Erythroblast (primary cell): ENCODE measurements around the gene ZNF398.

ENCODE experiments used
- GATA1 ChIP-seq: IDR thresholded peaks from 2 replicates; pipeline ENCODE4 v1.6.1; 2011; ENCODE audit warnings: low read depth, mild to moderate bottlenecking, control low read depth, low read length, moderate library complexity
- POLR2A ChIP-seq: IDR thresholded peaks from 2 replicates; pipeline ENCODE4 v1.6.1; 2011; ENCODE audit warnings: mild to moderate bottlenecking, low read length

DNA sequence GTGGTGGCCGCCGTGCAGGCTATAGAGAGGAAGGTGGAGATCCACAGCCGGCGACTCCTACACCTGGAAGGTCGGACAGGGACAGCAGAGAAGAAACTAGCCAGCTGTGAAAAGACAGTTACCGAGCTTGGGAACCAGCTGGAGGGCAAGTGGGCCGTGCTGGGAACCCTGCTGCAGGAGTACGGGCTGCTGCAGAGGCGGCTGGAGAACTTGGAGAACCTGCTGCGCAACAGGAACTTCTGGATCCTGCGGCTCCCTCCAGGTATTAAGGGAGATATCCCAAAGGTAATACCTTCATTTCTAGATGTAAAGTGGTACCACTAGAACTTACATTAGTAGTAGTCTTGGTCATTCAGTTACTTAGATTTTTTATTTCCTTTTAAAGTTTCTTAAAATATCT is 6.8 kb downstream of the ZNF398 start:
- TF ChIP-seq POLR2A: no peak
- TF ChIP-seq GATA1: no peak
